ENCODE measurements around the gene CACNA1C.

Gene CACNA1C

DNA sequence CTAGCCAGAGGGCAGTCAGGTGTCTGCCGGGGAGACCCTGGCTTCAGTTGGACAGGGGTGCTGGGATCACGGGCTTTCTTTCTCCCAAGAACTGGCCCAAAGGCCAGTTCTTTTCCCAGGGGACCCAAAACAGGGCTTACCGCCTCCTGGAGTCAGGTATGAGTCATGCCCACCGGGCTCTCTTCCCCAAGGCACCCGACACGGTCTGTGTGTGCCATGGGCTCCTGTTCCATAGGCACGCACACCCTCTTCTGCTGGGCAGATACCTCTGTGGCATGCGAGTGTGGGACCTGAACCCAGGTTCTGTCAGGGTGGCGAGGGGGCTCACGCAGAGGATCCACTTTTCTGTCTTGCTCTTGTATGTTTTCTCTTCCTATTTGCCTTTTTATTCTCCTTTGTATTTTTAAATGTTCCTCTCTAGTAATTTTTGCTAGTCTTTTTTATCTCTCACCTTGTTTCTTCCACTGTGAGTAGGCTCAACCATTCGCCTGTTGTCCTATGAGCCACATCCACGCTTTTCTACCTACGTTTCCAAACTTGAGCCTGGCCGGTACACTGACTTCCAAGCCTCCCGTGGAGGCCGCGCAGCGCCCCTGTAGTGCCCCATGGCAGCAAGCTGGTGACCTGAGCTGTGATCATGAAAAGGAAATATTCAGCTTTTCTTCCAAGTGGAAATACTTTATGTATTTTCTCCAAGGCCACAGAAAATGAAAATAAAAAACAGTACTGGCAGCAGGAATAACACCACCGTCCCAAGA, 362.2 kb downstream of the CACNA1C start:
- DNase-seq (ENCODE audit: low spot score), result no peak

DNA sequence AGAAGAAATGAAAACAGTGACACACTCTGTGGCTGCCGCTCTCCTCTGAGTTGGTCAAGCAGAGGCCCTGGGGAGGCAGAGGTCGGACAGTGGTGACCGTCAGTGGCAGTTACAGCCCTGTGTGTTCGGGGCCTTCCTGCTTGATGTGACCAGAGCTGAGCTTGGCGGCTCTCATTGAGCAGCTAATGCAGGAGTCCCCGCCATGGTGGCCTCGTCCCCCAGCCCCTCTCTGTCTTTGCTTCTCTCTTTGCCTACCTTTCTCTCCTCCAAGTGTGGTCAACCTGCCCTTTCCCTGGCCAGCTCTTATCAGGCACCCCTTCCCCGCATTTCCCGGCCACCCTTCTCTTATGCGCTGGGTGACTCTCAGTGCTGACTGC, 362.8 kb downstream of the CACNA1C start:
- DNase-seq (ENCODE audit: low spot score), result no peak

DNA sequence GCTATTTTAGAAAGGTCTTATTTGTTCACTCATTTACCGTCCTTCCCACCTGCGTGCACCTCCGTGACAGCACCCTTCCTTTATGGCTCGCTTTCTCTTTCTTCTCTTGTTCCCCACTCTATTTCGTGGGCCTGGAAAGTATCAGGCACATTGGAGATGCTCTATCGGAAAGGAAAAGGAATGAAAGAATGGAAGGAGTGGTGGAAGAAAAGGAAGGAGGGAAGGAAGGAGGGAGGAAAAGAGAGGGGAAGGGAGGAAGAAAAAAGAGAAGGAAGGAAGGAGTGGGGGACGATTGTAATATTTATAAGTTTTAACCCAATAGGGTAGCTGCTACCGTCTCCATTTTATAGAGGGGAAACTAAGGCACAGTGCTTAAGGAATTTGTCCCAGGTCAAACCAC, 363.4 kb downstream of the CACNA1C start:
- DNase-seq (ENCODE audit: low spot score), result no peak

DNA sequence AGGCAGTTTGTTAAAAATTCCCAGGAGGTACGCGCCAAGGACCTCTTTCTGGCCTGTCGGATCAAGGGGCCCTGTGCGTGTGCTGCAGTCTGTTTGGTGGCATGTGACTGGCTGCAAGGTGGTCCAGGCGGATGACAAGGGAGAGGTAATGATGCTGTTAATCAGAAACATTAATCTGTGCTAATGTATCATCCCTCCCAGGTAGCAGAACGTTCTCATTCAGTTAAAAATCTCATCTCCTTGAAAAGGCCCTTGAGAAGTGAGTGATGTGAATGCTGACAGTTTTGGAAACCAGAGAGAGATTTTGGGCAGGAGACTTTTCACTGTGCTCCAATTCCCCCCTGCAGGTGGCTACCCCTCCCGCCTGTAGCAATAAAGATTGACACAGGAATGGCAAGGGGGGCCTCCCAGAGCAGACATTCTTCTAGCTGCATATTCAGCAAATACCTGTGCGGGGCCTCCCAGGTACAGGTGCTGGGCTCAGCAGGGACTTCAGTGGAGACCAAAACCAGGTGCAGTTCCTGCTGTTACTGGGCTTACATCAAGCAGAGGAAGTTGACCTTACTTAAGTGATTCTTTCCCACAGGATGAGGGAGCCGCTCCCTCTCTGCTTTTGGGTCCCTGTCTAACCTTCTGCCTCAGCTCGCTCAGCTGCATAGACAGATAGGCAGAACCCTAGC, 364.8 kb downstream of the CACNA1C start:
- no peak for DNase-seq (ENCODE audit: low spot score)

DNA sequence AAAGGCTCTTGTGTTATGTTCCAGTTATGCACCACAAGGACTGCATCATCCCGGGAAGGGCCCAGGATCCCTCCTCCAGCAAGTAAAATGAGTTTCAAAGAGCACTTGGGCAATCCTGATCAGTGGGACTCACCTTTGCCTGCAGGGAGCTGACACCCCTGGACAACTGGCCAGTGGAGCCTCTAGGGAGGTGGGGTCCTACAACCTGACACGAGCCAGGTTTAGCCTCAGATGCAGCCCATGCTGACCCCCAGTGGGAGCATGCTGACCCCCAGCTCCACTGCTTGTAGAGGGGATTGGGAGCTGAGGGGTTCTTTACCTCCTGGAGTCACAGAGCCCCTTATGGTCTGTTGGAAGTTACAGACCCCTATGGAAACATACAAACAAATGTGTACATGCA, 365.8 kb downstream of the CACNA1C start:
- no peak for DNase-seq (ENCODE audit: low spot score)

DNA sequence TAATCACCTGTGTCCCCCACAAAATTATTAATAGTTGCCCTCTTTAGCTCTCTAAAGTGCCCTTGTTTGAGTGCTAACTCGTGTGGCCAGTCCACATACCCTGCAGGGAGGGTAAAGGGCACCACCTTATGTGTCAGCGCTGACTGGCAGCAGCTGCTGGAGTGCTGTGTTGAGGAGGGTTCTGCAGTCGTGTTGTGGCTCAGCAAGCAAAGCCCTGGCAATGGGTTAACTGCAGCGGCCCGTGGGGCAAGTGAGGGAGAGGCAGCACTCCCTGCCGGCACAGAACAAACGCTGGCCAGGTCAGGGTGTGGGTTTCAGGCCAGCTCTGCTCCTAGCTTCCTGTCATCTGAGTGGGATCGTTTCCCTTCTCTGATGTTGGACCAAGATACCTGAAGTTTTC, 369.8 kb downstream of the CACNA1C start:
- DNase-seq (ENCODE audit: low spot score), result no peak

DNA sequence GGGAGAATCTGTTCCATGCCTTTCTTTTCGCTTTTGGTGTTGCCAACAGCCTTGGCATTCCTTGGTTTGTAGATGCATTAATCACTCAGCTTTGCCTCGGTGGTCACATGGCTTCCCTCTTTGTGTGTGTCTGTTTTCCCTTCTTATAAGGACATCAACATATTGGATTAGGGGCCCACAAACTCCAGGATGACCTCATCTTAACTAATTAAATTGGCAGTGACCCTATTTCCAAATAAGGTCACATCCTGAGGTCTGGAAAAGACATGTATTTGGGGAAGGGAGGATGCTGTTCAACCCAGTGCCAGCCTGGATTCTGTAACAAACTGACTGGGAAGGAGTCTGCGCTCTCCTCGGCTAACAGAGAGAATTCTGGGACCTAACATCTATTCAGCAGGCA, 376.2 kb downstream of the CACNA1C start:
- DNase-seq (ENCODE audit: low spot score), result no peak

DNA sequence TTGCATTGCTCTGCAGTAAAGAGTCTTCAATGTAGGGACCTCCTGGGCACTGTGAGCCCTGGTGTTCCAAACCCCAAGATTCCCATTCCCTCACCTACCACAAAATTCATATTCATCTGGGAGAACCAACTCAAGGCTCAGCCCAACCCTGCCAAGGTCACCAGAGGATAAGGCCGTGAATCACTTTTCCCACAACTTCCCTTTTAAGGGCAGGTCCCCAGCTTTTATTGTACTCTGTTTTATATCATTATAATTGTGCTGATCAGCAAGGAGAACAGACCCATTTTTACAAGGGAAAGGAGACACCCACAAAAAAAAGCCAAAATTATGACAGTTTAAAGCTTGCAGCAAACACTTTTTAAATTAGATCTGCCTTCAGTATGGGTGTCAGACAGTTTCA, 379.0 kb downstream of the CACNA1C start:
- DNase-seq (ENCODE audit: low spot score), result no peak

DNA sequence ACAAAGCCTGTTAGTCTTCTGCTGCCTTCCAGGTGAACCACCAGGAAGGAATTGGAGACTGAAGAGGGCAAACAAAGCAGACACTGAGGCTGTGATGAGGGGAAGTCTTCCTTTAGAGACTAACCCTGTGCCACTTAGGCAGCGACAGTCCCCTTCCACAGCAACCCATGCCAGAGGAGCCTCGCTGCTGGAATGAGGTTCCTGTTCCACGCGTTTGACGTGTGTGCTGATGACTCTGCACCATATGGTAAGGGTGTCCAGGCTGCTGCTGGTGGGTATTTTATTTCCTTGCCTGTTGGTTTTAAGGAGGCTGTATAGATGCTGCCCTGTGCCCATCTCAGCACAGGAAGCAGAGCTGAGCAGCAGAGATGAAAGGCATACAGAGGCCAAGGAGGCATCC, 380.1 kb downstream of the CACNA1C start:
- no peak for DNase-seq (ENCODE audit: low spot score)

DNA sequence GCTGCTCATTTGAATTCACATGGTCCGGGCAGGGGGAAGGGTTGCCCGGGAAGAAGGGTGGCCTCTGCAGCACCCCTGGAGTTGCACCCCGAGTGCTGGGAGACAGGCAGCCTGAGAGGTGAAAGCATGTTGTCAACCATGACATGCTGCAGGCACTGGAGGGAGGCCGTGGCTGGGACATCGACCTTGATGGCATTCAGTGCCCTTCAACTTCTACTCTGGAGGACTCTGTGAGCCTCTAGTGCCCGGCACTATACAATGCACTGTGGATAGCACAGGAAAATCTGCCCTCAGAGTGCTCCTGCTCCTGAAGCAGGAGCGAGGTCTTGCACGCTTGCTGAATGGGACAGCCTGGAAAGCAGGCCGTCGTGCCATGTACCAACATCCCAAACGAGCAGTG, 382.7 kb downstream of the CACNA1C start:
- DNase-seq (ENCODE audit: low spot score), result no peak

DNA sequence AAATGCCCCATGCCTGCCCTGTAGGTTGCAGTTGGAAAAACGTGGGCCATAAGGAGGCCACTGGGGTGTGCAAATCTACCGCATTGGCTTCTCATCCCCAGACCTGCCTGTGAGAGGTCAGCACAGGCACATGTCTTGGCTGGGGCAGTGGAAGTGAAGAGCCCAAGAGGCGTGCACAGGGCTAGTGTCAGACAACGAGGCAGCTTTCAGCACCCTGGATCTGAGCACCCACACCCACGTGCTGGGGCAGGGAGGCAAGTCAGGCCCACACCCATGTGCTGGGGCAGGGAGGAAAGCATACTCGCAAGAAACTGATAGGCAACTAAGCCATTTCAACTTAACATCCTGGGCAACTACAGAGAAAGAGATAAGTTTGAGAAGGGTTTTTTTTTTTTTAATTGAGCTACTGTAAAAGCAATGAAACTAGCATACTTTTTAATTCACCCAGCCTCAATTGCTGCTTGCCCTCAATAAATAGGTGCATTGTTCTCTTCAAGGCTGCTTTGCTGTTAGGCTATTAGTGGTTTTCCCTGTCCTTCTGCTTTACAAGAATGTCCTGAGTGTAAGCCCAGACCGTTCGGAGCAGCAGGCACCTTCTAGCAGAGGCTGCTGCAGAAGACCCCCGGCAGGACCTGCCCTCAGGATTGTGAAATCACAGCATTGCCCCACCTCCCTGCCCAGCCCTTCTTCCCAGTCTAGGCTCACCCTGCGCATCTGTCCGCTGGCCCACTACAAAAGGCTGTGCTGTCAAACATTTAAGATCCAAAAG, 386.7 kb downstream of the CACNA1C start:
- no peak for DNase-seq (ENCODE audit: low spot score)

DNA sequence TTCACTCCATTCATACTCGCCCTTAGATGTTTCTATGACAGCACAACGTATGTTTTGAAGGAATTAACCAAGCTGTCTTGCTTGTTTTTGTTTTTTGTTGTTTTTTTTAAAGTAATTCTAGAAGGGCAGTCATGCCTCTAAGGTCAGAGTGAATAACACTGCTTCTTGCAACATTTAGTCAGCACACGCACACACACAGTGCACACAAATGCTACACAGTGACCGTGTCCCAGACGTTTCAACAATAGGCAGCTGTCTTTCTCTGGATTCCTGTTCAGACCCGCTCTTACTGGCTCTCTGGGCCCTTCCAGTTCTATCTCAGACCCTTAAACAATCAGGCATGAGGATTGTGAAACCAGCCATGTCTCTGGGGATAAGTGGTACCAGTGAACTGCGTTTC, 391.0 kb downstream of the CACNA1C start:
- no peak for DNase-seq (ENCODE audit: low spot score)

DNA sequence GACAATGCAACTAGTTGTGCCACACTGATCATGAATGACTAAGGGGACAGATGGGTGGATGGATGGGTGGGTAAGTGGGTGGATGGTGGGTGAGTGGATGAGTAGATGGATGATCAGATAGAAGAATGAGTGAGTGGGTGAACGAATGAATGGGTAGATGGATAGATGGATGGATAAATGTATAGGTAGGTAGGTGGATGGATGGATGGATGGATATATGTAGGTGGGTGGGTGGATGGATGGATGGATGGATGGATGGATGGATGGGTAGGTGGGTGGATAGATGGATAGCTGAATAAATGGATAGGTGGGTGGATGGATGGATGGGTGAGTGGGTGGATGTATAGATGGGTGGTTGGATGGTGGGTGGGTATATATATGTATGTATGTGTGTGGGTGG, 393.2 kb downstream of the CACNA1C start:
- DNase-seq (ENCODE audit: low spot score), result no peak

DNA sequence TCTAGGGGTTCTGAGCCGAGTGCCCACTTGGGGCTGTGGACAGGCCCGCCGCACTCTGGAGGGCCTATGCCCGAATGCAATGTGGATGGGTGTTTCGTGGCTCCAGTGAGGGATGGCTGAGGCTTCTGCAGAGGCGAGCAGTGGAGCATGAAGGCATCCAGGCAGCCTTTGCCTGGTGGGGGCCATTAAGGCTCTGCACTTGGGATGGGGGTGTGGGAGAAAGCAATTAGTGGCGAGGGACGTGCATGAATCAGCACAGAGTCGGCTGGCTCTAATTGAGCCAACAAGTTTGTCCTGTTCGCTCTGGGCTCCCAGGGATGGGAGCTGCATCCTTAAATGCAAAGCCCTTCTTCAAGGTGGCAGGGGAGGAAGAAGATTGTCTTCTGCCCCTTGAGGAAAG, 395.1 kb downstream of the CACNA1C start:
- no peak for DNase-seq (ENCODE audit: low spot score)

DNA sequence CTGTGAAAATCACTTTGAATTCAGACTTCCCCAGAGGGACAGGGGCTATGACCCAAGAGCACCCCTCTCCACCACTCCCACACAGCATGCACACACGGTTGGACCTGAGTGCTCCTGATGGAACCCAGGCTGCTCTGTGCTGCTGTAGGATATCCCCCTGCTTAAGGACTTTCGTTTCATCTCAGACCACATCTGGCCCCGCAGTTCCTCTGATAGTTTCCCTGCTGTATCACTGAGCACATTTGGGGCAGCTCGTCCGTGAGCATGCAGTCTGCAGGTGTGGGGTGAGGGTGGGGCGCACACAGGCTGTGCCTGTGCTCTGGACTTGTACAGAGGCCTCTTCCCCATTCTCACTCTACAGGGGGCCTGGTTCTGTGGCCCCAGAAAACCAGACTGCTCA, 396.8 kb downstream of the CACNA1C start:
- DNase-seq (ENCODE audit: low spot score), result no peak

DNA sequence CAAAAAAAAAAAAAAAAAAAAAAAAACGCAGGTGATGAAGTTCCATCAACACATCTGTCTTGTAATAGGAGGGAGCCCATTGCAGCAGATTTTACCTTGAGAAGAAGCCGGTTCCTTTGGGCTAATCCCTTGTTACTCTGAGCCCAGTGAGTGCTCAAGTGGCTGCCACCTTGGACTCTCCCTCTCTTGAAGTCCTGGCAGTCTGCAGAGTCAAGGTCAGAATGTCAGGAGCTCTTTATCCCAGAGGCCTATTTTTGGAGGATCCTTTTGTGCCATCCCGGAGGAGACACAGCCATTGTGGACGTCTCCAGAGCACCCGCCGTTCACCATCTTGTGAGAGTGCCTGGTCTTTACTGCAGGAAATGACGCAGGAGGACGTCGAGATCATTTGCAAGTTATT, 397.8 kb downstream of the CACNA1C start:
- no peak for DNase-seq (ENCODE audit: low spot score)

DNA sequence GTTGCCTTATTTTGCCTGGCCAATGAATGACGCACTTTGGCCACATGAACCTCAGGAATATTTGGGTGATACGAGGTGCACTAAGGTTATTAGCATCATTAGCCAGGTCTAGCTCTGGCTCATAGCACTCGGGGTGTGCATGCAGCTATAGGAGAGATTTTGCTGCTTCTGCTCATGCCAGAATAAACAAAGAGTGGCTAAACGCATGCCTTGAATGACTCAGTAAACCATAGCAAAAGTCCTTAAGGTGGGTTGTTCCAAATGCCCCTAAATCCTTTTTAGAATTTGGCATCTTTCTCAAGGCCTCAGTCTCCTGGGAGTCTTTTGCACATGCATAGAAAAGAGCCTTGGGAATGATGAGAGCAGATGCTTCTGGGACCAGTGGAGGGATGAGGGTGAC, 398.2 kb downstream of the CACNA1C start:
- no peak for DNase-seq (ENCODE audit: low spot score)

DNA sequence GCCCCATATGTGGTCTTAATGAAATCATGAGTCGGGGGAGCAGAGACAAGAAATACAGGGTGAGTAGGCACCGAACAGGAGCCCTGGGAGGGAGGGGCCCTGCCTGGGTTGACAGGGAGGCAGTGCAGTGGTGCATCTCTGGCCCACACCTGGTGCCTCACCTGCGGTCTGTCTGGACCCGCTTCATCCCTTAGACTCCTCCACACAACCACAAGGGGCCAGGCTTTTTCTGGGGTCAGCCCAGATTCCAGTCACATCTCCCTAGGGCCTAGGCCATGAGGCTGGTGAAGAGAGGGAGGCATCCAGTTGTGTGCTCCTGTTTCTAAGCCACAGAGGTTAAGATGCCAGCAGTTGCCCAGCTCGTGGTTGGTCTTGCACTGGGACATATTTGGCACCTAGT, 398.7 kb downstream of the CACNA1C start:
- no peak for DNase-seq (ENCODE audit: low spot score)

DNA sequence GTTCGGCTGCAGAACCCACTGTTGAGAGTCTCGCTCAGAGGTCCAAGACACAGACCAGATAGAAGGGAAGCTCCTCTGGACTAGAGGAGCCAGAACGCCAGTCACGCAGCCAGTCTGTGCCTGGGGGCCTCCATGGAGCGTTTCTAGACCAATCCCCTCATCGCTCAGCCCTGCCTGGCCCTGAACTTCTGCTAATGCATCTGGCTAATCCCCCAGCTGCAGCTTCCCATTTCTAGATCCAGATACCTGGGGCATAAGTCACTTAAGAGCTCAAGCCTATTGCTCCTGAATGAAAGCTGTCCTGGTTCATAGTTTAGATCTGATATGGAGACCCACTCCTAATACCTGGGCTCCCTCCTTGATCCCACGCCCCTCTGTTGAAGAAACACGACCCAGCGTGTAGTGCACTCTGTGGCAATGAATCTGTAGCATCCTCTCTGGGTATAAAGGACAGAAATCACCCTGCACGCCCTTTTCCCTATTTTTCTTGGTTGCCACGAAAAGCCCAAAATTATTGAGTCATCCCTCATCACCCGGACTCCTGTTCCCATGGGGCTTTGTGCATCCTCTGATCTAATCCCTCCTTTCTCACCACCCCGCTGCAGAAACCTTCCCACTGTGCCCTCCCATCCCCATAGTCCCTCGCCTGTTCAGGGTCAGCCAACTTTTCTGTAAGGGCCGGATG, 400.4 kb downstream of the CACNA1C start:
- DNase-seq (ENCODE audit: low spot score), result no peak

DNA sequence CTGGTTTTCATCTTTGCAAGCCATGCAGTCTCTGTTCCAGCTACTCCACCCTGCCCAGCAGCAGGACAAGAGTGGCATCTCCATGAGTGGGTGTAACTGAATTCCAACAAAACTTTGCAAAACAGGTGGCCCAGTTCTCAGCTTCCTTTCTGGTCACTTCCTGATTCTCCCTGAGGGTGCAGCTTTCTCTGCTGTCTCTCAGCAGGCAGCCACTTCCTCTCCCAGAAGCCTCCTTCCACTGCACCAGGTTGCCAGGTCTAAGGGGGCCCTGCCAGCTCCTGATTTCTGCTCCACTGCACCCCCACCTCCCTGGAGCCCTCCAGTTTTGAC, 400.9 kb downstream of the CACNA1C start:
- DNase-seq (ENCODE audit: low spot score), result no peak

DNA sequence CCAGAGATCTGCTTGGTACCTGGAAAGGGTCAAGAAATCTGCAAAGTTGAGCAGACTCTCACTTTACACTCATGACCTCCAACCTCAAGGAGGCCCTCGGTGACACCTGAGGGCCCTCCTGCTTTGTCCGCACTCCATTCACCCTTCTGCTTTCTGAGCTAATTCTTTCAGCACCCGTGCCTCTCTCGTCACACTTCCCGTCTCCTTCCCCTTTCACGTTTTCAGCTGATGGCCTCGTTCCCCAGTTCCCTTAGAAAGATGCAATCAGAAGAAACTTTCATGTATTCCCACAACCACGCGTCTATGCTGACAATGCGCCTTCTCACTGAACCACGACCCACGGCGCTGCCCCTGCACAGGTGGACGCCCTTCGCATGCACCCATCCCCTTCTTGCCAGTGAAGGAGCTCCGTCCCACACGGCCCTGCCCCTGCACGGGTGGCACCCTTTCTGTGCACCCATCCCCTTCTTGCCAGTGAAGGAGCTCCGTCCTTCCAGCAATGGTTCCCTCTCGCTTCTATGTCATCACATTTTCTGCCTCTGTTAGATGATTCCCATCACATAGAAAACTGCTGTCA, 401.9 kb downstream of the CACNA1C start:
- DNase-seq (ENCODE audit: low spot score), result no peak

DNA sequence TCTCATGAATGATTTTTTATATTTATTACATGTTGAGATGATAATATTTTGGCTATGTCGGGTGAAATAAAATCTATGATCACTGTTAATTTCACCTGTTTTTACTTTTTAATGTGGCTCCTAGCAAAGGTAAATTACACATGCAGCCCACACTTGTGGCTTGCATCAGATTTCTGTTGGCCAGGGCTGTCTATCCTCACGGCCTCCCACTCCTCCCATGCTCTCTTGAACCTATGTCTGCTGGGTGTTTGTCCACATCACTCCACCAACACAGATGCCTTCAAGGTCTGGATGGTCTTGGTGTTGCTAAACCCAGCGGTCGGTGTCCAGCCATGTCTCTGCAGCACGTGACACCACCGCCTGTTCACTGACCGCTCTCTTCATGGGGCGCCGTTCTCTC, 402.6 kb downstream of the CACNA1C start:
- DNase-seq (ENCODE audit: low spot score), result no peak

All from globus pallidus (tissue), 1 donor.